A549 (cell line): ENCODE measurements around the gene KRTCAP2. TPM values are rescaled to one million over a fixed set of nuclear protein-coding genes. Genes with fewer than 3 reads are reported as not detected.

ENCODE experiments used
- ATAC-seq, 2 experiments: fragments of 200-7000 bp in 1 of 2; fragments of >200 bp in 1 of 2; cut with Nextera tagmentation in 1 of 2; cut with Tn5 transposase in 1 of 2; 3 replicates each; pipeline versions ENCODE4 v1.8.0 to v1.9.1; 2018 to 2020; ENCODE audit warnings: mild to moderate bottlenecking in 1 of 2, moderate library complexity in 1 of 2
- CTCF ChIA-PET: fragments of 300-600 bp; sonication (Branson Sonifier 250); formaldehyde crosslinking; extraction: SDS; loops from one replicate; lab custom pipeline; 2021; ENCODE audit warnings: antibody characterized with exemption, inconsistent platforms; lab: Yijun Ruan, JAX
- POLR2A ChIA-PET: fragments of 350-600 bp; formaldehyde crosslinking; extraction: SDS; loops from one replicate; lab custom pipeline; 2021; ENCODE audit warnings: antibody characterized with exemption, inconsistent platforms; lab: Yijun Ruan, JAX
- DNase-seq, 2 experiments: peaks; one replicate each; pipeline versions ENCODE4 v3.0.0 to v3.0.0-alpha.2; 2011 to 2016; ENCODE audit warnings: low read depth in 1 of 2, low spot score in 1 of 2
- FAIRE-seq: peaks from 2 replicates; lab custom pipeline; 2011; peaks lifted over from hg19 to GRCh38; lab: Jason Lieb, UNC
- H3K27ac ChIP-seq, 2 experiments: fragments of >200 bp; sonication (Bioruptor Twin); formaldehyde crosslinking; 3 replicates each; pipeline ENCODE4 v1.5.1; 2016 to 2017
- H3K4me1 ChIP-seq: fragments of >200 bp; sonication (Bioruptor Twin); formaldehyde crosslinking; 3 replicates; pipeline ENCODE4 v1.6.1; 2016
- H3K4me2 ChIP-seq: fragments of >200 bp; sonication (Bioruptor Twin); formaldehyde crosslinking; 3 replicates; pipeline ENCODE4 v1.6.1; 2016
- H3K4me3 ChIP-seq: fragments of >200 bp; sonication (Bioruptor Twin); formaldehyde crosslinking; 3 replicates; pipeline ENCODE4 v1.5.1; 2016
- H3K9me3 ChIP-seq: fragments of >200 bp; sonication (Bioruptor Twin); formaldehyde crosslinking; 3 replicates; pipeline ENCODE4 v1.6.1; 2016
- BHLHE40 ChIP-seq: IDR thresholded peaks from 2 replicates; pipeline ENCODE4 v1.6.1; 2012; ENCODE audit warnings: low read depth, low read length, inconsistent platforms
- CEBPB ChIP-seq, 2 experiments: fragments of >200 bp in 1 of 2; sonication (Bioruptor Twin) in 1 of 2; formaldehyde crosslinking in 1 of 2; IDR thresholded peaks; 2 replicates each; pipeline ENCODE4 v1.6.1; 2012 to 2016
- E2F6 ChIP-seq: IDR thresholded peaks from 2 replicates; pipeline ENCODE4 v1.6.1; 2012; ENCODE audit warnings: low read depth, borderline replicate concordance
- EHMT2 ChIP-seq: fragments of 200-600 bp; sonication (generic); IDR thresholded peaks from 2 replicates; pipeline ENCODE4 v1.6.1; 2016; ENCODE audit warnings: antibody characterized with exemption, low read depth, mild to moderate bottlenecking, moderate library complexity
- ELK1 ChIP-seq: fragments of 150-350 bp; IDR thresholded peaks from 2 replicates; pipeline ENCODE4 v1.6.1; 2014; ENCODE audit warnings: low read depth, mild to moderate bottlenecking, low read length
- FOSB ChIP-seq: fragments of 250-450 bp; sonication (Bioruptor Pico); IDR thresholded peaks from 2 replicates; pipeline ENCODE4 v1.5.0; 2020; ENCODE audit warnings: mild to moderate bottlenecking, moderate library complexity
- FOSL2 ChIP-seq, 2 experiments: fragments of 450-650 bp in 1 of 2; fragments of >200 bp in 1 of 2; sonication (Bioruptor Twin) in 1 of 2; formaldehyde crosslinking; IDR thresholded peaks; 2 replicates each; pipeline versions ENCODE4 v1.5.0 to v1.6.1; 2016 to 2020; ENCODE audit warnings: mild to moderate bottlenecking in 1 of 2, moderate library complexity in 1 of 2
- FOXS1 ChIP-seq: fragments of 250-450 bp; sonication (Bioruptor Pico); IDR thresholded peaks from 2 replicates; pipeline ENCODE4 v1.5.0; 2020; ENCODE audit warnings: mild to moderate bottlenecking, moderate library complexity
- GATA3 ChIP-seq: IDR thresholded peaks from 2 replicates; pipeline ENCODE4 v1.6.1; 2012; ENCODE audit warnings: borderline replicate concordance
- HMGXB4 ChIP-seq: fragments of 250-450 bp; sonication (Bioruptor Pico); IDR thresholded peaks from 2 replicates; pipeline ENCODE4 v1.5.0; 2021; ENCODE audit warnings: mild to moderate bottlenecking, moderate library complexity, borderline replicate concordance
- HOXB13 ChIP-seq: fragments of 250-450 bp; sonication (Bioruptor Pico); IDR thresholded peaks from 2 replicates; pipeline ENCODE4 v1.5.0; 2020; ENCODE audit warnings: low read depth, mild to moderate bottlenecking, moderate library complexity
- HOXB5 ChIP-seq: fragments of 250-450 bp; sonication (Bioruptor Pico); IDR thresholded peaks from 2 replicates; pipeline ENCODE4 v1.5.0; 2020; ENCODE audit warnings: mild to moderate bottlenecking, moderate library complexity
- JUN ChIP-seq, 2 experiments: fragments of >200 bp; sonication (Bioruptor Twin); formaldehyde crosslinking; IDR thresholded peaks; 2 replicates in 1 of 2; 3 replicates in 1 of 2; pipeline ENCODE4 v1.6.1; 2016 to 2017
- JUNB ChIP-seq: fragments of >200 bp; sonication (Bioruptor Twin); formaldehyde crosslinking; IDR thresholded peaks from 2 replicates; pipeline ENCODE4 v1.6.1; 2016
- KDM1A ChIP-seq: fragments of 200-600 bp; sonication (generic); IDR thresholded peaks from 2 replicates; pipeline ENCODE4 v1.6.1; 2016; ENCODE audit warnings: low read depth, mild to moderate bottlenecking
- MAFK ChIP-seq: fragments of 450-650 bp; IDR thresholded peaks from 2 replicates; pipeline ENCODE4 v1.6.1; 2014; ENCODE audit not compliant: partially characterized antibody
- MAX ChIP-seq: IDR thresholded peaks from 2 replicates; pipeline ENCODE4 v1.6.1; 2012
- MAZ ChIP-seq: fragments of 150-350 bp; IDR thresholded peaks from 2 replicates; pipeline ENCODE4 v1.6.1; 2014; ENCODE audit warnings: antibody characterized with exemption, low read depth, low read length, borderline replicate concordance
- MYC ChIP-seq: IDR thresholded peaks from 2 replicates; pipeline ENCODE4 v1.6.1; 2012; ENCODE audit warnings: mild to moderate bottlenecking, inconsistent platforms, low read length, improper control_type of control experiment, borderline replicate concordance
- PBX3 ChIP-seq: IDR thresholded peaks from 2 replicates; pipeline ENCODE4 v1.6.1; 2012
- PHF8 ChIP-seq: fragments of 200-600 bp; sonication (generic); IDR thresholded peaks from 2 replicates; pipeline ENCODE4 v1.6.1; 2016; ENCODE audit warnings: low read depth, mild to moderate bottlenecking, antibody characterized with exemption, moderate library complexity, borderline replicate concordance
- POLR2A ChIP-seq: IDR thresholded peaks from 2 replicates; pipeline ENCODE4 v1.6.1; 2012; ENCODE audit warnings: mild to moderate bottlenecking, low read length
- POLR2AphosphoS2 ChIP-seq: conservative IDR thresholded peaks from 2 replicates; pipeline ENCODE4 v1.6.1; 2012; ENCODE audit warnings: low read length, improper control_type of control experiment, inconsistent platforms
- RAD21 ChIP-seq, 2 experiments: fragments of >200 bp in 1 of 2; sonication (Bioruptor Twin) in 1 of 2; formaldehyde crosslinking in 1 of 2; IDR thresholded peaks in 1 of 2; conservative IDR thresholded peaks in 1 of 2; 2 replicates in 1 of 2; 3 replicates in 1 of 2; pipeline ENCODE4 v1.6.1; 2012 to 2018; ENCODE audit warnings: inconsistent platforms in 1 of 2
- RARB ChIP-seq: fragments of 250-450 bp; sonication (Bioruptor Pico); IDR thresholded peaks from 2 replicates; pipeline ENCODE4 v1.8.0; 2021; ENCODE audit warnings: mild to moderate bottlenecking, moderate library complexity
- SMC3 ChIP-seq: fragments of >200 bp; sonication (Bioruptor Twin); formaldehyde crosslinking; IDR thresholded peaks from 3 replicates; pipeline ENCODE4 v1.6.1; 2018; ENCODE audit warnings: inconsistent platforms
- SREBF2 ChIP-seq: fragments of 450-650 bp; IDR thresholded peaks from 2 replicates; pipeline ENCODE4 v1.6.1; 2014; ENCODE audit warnings: mild to moderate bottlenecking, moderate library complexity
- USF2 ChIP-seq: fragments of 450-650 bp; IDR thresholded peaks from 2 replicates; pipeline ENCODE4 v1.6.1; 2014; ENCODE audit warnings: antibody characterized with exemption
- ZNF302 ChIP-seq: fragments of 250-450 bp; sonication (Bioruptor Pico); IDR thresholded peaks from 2 replicates; pipeline ENCODE4 v1.9.0; 2021; ENCODE audit warnings: inconsistent platforms, mild to moderate bottlenecking, moderate library complexity
- WGBS: methylation state at CpG from one replicate; pipeline ENCODE4 v1.1.6; 2017; ENCODE audit errors: missing lambda C conversion rate; 5-methylcytosine and 5-hydroxymethylcytosine counted together
- polyA plus RNA-seq, 4 experiments: library from polyadenylated mRNA; depleted of rRNA in 3 of 4; stranded (reverse); fragments of >200 nt; fragmentation: RNase III in 1 of 4; extraction: RNeasy Plus Mini Kit Qiagen cat#74134 plus additional on column Dnase treatment in 1 of 4; gene quantifications; 2 replicates in 3 of 4; 3 replicates in 1 of 4; pipeline ENCODE4 v1.2.3, GENCODE V29; 2011 to 2017

Gene KRTCAP2
- polyA plus RNA-seq, 2 of the 4 experiments (the other 2 are of a cell fraction): 154 to 217 TPM

- TF ChIP-seq PBX3 (peak; percentile 50; the same call in 1 of the 2 replicates), HOXB13 (CRISPR knock-in tag) (0 out of 2 replicates have a peak, but pooled peaks have one; percentile 25), MYC (0 out of 2 replicates have a peak, but pooled peaks have one; percentile 56), RARB (peak; percentile 57; the same call in 1 of the 2 replicates), HMGXB4 (CRISPR knock-in tag) (peak; percentile 42; the same call in 1 of the 2 replicates), HOXB5 (peak; percentile 59; the same call in 1 of the 2 replicates), JUN (IDR thresholded peaks at IDR 0.05) (peak; percentile 87 to 94), CEBPB (IDR thresholded peaks at IDR 0.05) (no peak; a peak in 1 of 4 replicates), FOXS1 (CRISPR knock-in tag) (no peak), PHF8 (peak; percentile 28; the same call in 1 of the 2 replicates), RAD21 (conservative IDR thresholded peaks at IDR 0.05 in 1 of 2, IDR thresholded peaks at IDR 0.05 in 1 of 2) (no peak), FOSB (CRISPR knock-in tag) (peak; percentile 88), SMC3 (0 out of 3 replicates have a peak, but pooled peaks have one; percentile 4), E2F6 (peak; percentile 46; the same call in 1 of the 2 replicates), JUNB (no peak), POLR2A (peak; percentile 77)
These were observed 37.6 kb downstream of the KRTCAP2 start, which contains the start of gene SLC50A1 (continued) for GRCh38 chr1:155135415-155136028.

GRCh38 chr1:155134880-155135414, 38.2 kb downstream of the KRTCAP2 start:
- Histone ChIP-seq H3K4me2 (peak overlapping the region; percentile 82), H3K4me1 (peaks cover 40% of the 10 kb centered on the region)
- 9% methylated on average over 18 of the region's 18 CpGs for WGBS
- no peak for FAIRE-seq
- peak; percentile 93 to 94 for DNase-seq
- CTCF ChIA-PET: interaction anchor here (0.8 to 19.7 kb wide), 10 partner anchors 9 to 90 kb away, joined by 3 to 309 read pairs (median 7); partner anchors contain the start of gene KRTCAP2
- TF ChIP-seq ELK1: no peak
- TF ChIP-seq POLR2A: peak; percentile 13; the same call in 1 of the 2 replicates
- peak; percentile 39 for TF ChIP-seq MAFK
- TF ChIP-seq EHMT2: no peak
- no peak for TF ChIP-seq HOXB13 (CRISPR knock-in tag)
- no peak for TF ChIP-seq RAD21 (conservative IDR thresholded peaks at IDR 0.05 in 1 of 2, IDR thresholded peaks at IDR 0.05 in 1 of 2)
- TF ChIP-seq FOXS1 (CRISPR knock-in tag): no peak
- TF ChIP-seq USF2: no peak
- peak; percentile 21; the same call in 1 of the 2 replicates for TF ChIP-seq GATA3
- 0 out of 2 replicates have a peak, but pooled peaks have one; percentile 0 for TF ChIP-seq MAZ
- no peak for TF ChIP-seq FOSL2 (IDR thresholded peaks at IDR 0.05)
- TF ChIP-seq FOSL2 (CRISPR knock-in tag; IDR thresholded peaks at IDR 0.05): peak; percentile 80
- no peak for TF ChIP-seq BHLHE40
- 0 out of 2 replicates have a peak, but pooled peaks have one; percentile 67 for TF ChIP-seq POLR2AphosphoS2
- TF ChIP-seq ZNF302 (CRISPR knock-in tag): no peak
- no peak for TF ChIP-seq SREBF2
- TF ChIP-seq MAX: peak; percentile 70
- no peak for TF ChIP-seq JUN (IDR thresholded peaks at IDR 0.05)
- no peak for TF ChIP-seq HOXB5
- no peak for TF ChIP-seq KDM1A
- TF ChIP-seq, all 56 proteins: peak for 7
- POLR2A ChIA-PET: interaction anchor here (0.6 to 1.3 kb wide), 6 partner anchors 8 to 160 kb away, joined by 3 to 8 read pairs (median 4); partner anchors contain the start of genes CKS1B and KRTCAP2
- ATAC-seq: peak; percentile 75 to 82
- Histone ChIP-seq H3K9me3 (no peaks in the 10 kb centered on the region), H3K4me3 (peak overlapping the region; percentile 60), H3K27ac (peak overlapping the region; percentile 90 to 92)
